AG04450 (cell line): ENCODE measurements around the gene ARFGAP2. TPM values are rescaled to one million over a fixed set of nuclear protein-coding genes. Genes with fewer than 3 reads are reported as not detected.
"Not testable (repeated sequence)": the region's sequence is repeated elsewhere in the genome, so short reads cannot be mapped to it uniquely, and the experiment has no call there.

Experiments
- CTCF ChIA-PET: fragments of 300-600, 350-600 bp; formaldehyde crosslinking; extraction: SDS; loops from one replicate; lab custom pipeline; 2022; ENCODE audit warnings: antibody characterized with exemption, inconsistent platforms; lab: Charles Lee
- POLR2A ChIA-PET: fragments of 350-600 bp; formaldehyde crosslinking; extraction: SDS; loops from one replicate; lab custom pipeline; 2021; ENCODE audit warnings: antibody characterized with exemption, inconsistent platforms; lab: Yijun Ruan, JAX
- DNase-seq: peaks from one replicate; pipeline ENCODE4 v3.0.0-alpha.2; 2011; ENCODE audit warnings: low read depth, low spot score
- H3K27ac ChIP-seq: one replicate; pipeline ENCODE4 v1.5.1; 2012; ENCODE audit warnings: low read depth, low read length, control low read depth
- H3K27me3 ChIP-seq: one replicate; pipeline ENCODE4 v1.6.0; 2012; ENCODE audit warnings: low read length; ENCODE audit not compliant: control insufficient read depth, insufficient read depth
- H3K4me3 ChIP-seq: 2 replicates; pipeline ENCODE4 v1.5.1; 2011; ENCODE audit warnings: mild to moderate bottlenecking, low read depth, low read length, control low read depth
- H3K9me3 ChIP-seq: 2 replicates; pipeline ENCODE4 v1.5.1; 2012; ENCODE audit warnings: low read length; ENCODE audit not compliant: control insufficient read depth, insufficient read depth
- polyA plus RNA-seq: library from polyadenylated mRNA; depleted of rRNA; stranded (reverse); fragments of >200 nt; gene quantifications from 2 replicates; pipeline ENCODE4 v1.2.3, GENCODE V29; 2011
- TF ChIP-seq, protein P1 (sequence below): IDR thresholded peaks from 2 replicates; pipeline ENCODE4 v1.5.1; 2011; ENCODE audit warnings: low read depth, low read length, control low read depth, inconsistent platforms

ARFGAP2 gene
- polyA plus RNA-seq, 1 experiment, result 38.6 TPM

DNA sequence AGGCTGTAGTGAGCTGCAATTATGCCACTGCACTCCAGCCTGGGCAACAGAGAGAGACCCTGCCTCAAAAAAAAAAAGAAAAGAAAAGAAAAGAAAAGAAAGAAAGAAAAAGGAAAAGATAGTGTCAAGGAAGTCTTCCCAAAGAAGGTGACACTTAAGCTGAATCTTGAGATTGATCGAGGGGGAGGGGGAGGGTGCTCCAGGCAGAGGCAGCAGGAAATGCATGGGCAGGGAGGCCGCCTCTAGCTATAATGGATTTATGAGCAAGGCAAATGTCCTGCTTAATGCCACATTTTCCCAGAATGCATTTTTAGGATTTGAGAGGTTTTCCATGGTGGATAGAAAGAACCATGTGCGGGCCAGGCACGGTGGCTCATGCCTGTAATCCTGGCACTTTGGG lies 24.3 kb upstream of the ARFGAP2 start:
- H3K4me3 ChIP-seq, result no peak overlapping the region
- ChIA-PET CTCF (no interaction called here), POLR2A (no interaction called here)
- no peaks in the 10 kb centered on the region for H3K27me3 ChIP-seq
- H3K9me3 ChIP-seq, result no peaks in the 10 kb centered on the region
- H3K27ac ChIP-seq, result no peak overlapping the region
- TF ChIP-seq, protein P1, sequence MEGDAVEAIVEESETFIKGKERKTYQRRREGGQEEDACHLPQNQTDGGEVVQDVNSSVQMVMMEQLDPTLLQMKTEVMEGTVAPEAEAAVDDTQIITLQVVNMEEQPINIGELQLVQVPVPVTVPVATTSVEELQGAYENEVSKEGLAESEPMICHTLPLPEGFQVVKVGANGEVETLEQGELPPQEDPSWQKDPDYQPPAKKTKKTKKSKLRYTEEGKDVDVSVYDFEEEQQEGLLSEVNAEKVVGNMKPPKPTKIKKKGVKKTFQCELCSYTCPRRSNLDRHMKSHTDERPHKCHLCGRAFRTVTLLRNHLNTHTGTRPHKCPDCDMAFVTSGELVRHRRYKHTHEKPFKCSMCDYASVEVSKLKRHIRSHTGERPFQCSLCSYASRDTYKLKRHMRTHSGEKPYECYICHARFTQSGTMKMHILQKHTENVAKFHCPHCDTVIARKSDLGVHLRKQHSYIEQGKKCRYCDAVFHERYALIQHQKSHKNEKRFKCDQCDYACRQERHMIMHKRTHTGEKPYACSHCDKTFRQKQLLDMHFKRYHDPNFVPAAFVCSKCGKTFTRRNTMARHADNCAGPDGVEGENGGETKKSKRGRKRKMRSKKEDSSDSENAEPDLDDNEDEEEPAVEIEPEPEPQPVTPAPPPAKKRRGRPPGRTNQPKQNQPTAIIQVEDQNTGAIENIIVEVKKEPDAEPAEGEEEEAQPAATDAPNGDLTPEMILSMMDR, result no peak
- no peak for DNase-seq

DNA sequence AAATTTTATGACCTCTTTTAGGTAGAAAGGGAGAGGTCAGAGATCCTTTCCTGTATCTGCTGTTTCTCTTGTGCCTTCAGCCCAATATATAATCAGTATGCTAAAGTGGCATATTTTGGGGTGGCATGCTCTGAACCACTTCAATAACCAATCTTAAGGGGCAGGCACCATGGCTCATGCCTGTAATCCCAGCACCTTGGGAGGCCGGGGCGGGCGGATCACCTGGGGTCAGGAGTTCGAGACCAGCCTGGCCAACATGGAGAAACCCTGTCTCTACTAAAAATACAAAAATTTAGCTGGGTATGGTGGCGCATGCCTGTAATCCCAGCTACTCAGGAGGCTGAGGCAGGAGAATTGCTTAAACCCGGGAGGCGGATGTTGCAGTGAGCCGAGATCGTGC lies 21.5 kb upstream of the ARFGAP2 start:
- H3K27me3 ChIP-seq, H3K4me3 ChIP-seq, H3K9me3 ChIP-seq, H3K27ac ChIP-seq, POLR2A ChIA-PET, CTCF ChIA-PET, DNase-seq: not testable (repeated sequence)

DNA sequence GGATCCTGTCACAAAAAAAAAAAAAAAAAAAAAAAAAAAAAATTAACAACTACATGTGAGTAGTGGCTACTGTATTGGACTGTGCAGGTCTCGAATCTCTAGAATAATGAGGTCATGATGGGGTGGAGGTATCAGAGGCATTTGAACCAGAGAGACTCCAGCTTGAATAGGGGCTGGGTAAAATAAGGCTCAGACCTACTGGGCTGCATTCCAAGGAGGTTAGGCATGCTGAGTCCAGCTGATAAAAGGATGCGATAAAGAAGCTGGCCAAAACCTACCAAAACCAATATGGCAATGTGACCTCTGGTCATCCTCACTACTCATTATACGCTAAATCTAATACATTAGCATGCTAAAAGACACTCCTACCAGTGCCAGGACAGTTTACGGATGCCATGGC lies 15.4 kb upstream of the ARFGAP2 start:
- no peak for DNase-seq
- TF ChIP-seq, protein P1, result no peak
- ChIA-PET CTCF (interaction anchor here (0.6 kb wide), 1 partner anchor 65 kb away, joined by 6 read pairs; no protein-coding TSS in a partner anchor), POLR2A (interaction anchor here (0.7 kb wide), 1 partner anchor 23 kb away, joined by 6 read pairs; the partner anchor contains the start of gene DDB2)
- no peak overlapping the region for H3K27ac ChIP-seq
- no peak overlapping the region for H3K4me3 ChIP-seq
- H3K9me3 ChIP-seq, result no peaks in the 10 kb centered on the region
- no peaks in the 10 kb centered on the region for H3K27me3 ChIP-seq

DNA sequence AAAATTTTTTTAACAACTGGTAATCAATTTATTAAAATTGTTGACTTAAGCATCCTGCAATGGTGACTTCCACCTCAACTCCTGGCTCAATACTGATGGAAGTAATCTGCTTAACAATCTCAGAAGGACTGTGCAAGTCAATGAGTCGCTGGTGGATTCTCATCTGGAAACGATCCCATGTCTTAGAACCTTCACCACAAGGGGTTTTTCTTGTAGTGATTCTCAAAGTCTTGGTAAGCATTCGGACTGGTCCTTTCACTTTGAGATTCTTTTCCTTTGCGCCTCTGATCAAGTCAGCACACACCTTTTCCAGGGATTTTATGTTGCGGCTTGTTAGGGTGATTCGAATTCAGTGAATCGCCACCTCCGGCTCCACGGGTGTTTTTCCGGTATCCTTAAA lies 14.5 kb upstream of the ARFGAP2 start:
- H3K4me3 ChIP-seq, H3K27me3 ChIP-seq, CTCF ChIA-PET, H3K27ac ChIP-seq, DNase-seq, H3K9me3 ChIP-seq, POLR2A ChIA-PET: not testable (repeated sequence)

DNA sequence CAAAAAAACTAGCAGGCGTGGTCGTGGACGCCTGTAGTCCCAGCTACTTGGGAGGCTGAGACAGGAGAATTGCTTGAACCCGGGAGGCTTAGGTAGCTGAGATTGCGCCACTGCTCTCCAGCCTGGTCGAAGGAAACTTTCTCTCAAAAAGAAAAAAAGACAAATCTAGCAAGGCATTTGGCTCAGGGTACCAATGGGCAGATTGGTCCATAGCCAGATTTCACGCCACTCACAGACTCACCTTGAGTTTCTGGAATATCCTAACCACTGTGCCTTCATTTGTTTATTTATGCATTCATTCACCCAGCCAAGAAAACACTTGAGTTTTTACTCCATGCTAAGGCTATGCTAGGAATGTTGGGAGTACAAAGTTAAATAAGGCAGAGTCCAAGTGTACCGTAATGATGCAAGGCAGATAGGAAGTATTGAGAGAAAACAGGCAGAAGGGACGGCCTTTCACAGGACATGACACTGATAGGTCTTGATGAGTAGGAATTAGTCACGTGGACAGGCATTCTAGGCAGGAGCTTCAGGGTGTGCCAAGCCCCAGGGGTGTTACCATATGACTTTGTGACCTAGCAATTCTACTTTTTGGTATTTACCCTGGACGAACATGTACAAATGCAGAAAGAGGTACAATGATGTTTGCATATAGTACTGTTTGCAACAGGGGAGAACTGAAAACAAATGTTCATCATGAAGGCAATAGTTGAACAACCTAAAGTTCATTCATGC lies 12.6 kb upstream of the ARFGAP2 start:
- H3K9me3 ChIP-seq, result no peaks in the 10 kb centered on the region
- ChIA-PET CTCF (interaction anchor here (1.2 to 1.8 kb wide), 2 partner anchors 9 to 70 kb away, joined by 3 to 6 read pairs; no protein-coding TSS in a partner anchor), POLR2A (interaction anchor here (0.8 to 1.3 kb wide), 2 partner anchors 25 to 31 kb away, joined by 3 read pairs; partner anchors contain the start of gene DDB2)
- peak; percentile 55 for DNase-seq
- H3K27ac ChIP-seq, result no peak overlapping the region
- no peaks in the 10 kb centered on the region for H3K27me3 ChIP-seq
- no peak overlapping the region for H3K4me3 ChIP-seq
- TF ChIP-seq, protein P1, result no peak

DNA sequence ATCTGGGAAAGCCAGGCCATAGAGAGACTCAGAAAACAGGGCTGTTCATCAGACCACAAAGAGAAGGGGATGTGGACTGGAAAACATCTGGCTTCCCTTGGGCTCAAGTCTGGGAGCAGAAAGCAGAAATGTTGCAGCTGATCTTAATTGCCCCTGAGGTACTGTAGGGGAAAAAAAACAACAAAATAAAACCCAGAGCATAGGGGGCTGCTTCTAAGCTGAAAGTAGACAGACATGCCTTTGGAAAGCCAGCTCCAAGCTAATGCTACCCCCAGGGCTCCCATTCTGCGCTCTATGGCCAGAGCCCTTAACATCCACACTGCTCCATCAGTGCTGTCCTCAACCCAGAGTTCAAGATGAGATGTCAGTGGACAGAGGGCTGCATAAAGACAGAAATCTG lies 11.6 kb upstream of the ARFGAP2 start:
- ChIA-PET CTCF (interaction anchor here (0.5 to 2.3 kb wide), 7 partner anchors 8 to 166 kb away, joined by 3 to 13 read pairs (median 3); partner anchors contain the start of gene ACP2), POLR2A (interaction anchor here (1.3 kb wide), 2 partner anchors 13 to 70 kb away, joined by 3 read pairs; partner anchors contain the start of gene NR1H3)
- TF ChIP-seq, protein P1, result no peak
- Histone ChIP-seq H3K27ac (no peak overlapping the region), H3K9me3 (no peaks in the 10 kb centered on the region), H3K27me3 (no peaks in the 10 kb centered on the region), H3K4me3 (no peak overlapping the region)
- no peak for DNase-seq
